ENCODE measurements around the gene SMAD6. TPM values are rescaled to one million over a fixed set of nuclear protein-coding genes. Genes with fewer than 3 reads are reported as not detected.
A peak's percentile ranks its signal among the peaks of the same experiment; 100 is the strongest.

SMAD6 gene
- total and polyA plus RNA-seq, 2 donors (not counting 1 experiment from before 2014, with no cell fraction given): 0.03 to 0.37 TPM

DNA sequence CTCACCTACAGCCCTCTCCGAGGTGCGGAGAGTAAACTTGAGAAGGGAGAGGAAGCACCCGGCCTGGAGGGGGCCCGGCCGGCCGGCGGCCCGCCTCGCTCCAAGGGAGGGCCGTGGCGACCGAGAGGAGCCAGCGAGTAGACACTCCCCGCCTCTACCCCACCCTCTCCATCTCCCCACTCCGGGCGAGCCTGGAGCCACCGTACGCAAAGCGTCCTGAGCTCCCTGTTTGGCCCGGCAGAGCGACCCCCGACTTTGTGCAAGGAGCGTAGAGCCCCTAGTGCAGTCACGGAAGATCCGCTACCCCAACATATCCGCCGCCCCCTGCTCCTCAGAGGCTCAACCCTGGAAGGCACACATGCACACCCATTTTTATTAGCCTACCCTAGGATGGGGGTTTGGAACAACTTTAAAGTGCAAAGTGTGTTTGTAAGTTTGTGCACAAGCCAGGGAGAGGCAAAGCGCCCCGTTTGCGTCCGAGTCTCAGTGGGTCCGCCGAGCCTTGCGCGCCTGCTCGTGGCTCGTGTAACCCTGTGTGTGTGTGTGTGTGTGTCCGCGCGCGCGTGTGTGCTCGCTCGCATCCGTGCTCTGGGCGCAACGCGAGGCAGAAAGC lies 508 bp upstream of the SMAD6 start:
- Mint-ChIP-seq H3K9me3 (ENCODE audit: insufficient read depth) (no peaks in the 10 kb centered on the region), H3K4me3 (peak overlapping the region; percentile 94), H3K27me3 (peaks cover 17% of the 10 kb centered on the region), H3K4me1 (peaks cover 19% of the 10 kb centered on the region), H3K27ac (peak overlapping the region; percentile 90)
- TF ChIP-seq EZH2 (IDR thresholded peaks at IDR 0.05; ENCODE audit: borderline replicate concordance, insufficient read depth, low read depth, low read length, poor library complexity, severe bottlenecking): no peak
- TF ChIP-seq, protein P1, sequence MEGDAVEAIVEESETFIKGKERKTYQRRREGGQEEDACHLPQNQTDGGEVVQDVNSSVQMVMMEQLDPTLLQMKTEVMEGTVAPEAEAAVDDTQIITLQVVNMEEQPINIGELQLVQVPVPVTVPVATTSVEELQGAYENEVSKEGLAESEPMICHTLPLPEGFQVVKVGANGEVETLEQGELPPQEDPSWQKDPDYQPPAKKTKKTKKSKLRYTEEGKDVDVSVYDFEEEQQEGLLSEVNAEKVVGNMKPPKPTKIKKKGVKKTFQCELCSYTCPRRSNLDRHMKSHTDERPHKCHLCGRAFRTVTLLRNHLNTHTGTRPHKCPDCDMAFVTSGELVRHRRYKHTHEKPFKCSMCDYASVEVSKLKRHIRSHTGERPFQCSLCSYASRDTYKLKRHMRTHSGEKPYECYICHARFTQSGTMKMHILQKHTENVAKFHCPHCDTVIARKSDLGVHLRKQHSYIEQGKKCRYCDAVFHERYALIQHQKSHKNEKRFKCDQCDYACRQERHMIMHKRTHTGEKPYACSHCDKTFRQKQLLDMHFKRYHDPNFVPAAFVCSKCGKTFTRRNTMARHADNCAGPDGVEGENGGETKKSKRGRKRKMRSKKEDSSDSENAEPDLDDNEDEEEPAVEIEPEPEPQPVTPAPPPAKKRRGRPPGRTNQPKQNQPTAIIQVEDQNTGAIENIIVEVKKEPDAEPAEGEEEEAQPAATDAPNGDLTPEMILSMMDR (IDR thresholded peaks at IDR 0.05): no peak
- peak overlapping the region; percentile 81 for H2AFZ ChIP-seq (ENCODE audit: insufficient read depth, low read depth, low read length, poor library complexity, severe bottlenecking)
- peaks cover 0 to 40% (median 7%) of the 10 kb centered on the region in 4 experiments for H3K27me3 ChIP-seq (replicated peaks in 1 of 4; ENCODE audit: control extremely low read depth in 1 of 4, control insufficient read depth in 3 of 4, insufficient read depth in 4 of 4, low read length in 3 of 4)
- DNase-seq (no peak), ATAC-seq (ENCODE audit: low read depth) (peak; percentile 25)
- no peaks in the 10 kb centered on the region for H3K36me3 ChIP-seq (replicated peaks in 1 of 2; ENCODE audit: control extremely low read depth in 1 of 2, control insufficient read depth in 1 of 2, extremely low read depth in 1 of 2, insufficient read depth in 2 of 2, low read length in 1 of 2)
- intact Hi-C loops (cut with micrococcal nuclease): loop anchor here (2.0 to 10.0 kb wide), 5 partner anchors 84 to 1143 kb away; partner anchors contain the start of genes RNU6-1, RPL4 and ZWILCH
- no peaks in the 10 kb centered on the region for H3K79me2 ChIP-seq (ENCODE audit: control insufficient read depth, insufficient read depth, low read length)
- no peaks in the 10 kb centered on the region for H4K20me1 ChIP-seq (ENCODE audit: control insufficient read depth, insufficient read depth, low read length, poor library complexity, severe bottlenecking)
- WGBS (ENCODE audit: insufficient coverage): under 1% methylated on average over 43 of the region's 48 CpGs
- ChIA-PET CTCF (interaction anchor here (1.0 to 1.9 kb wide), 3 partner anchors 10 to 150 kb away, joined by 3 to 6 read pairs (median 3); no protein-coding TSS in a partner anchor), POLR2A (interaction anchor here (1.6 kb wide), 1 partner anchor 449 kb away, joined by 3 read pairs; no protein-coding TSS in a partner anchor)
- peaks cover 17 to 27% of the 10 kb centered on the region in 2 donors for H3K4me1 ChIP-seq (ENCODE audit: control insufficient read depth in 2 of 2, insufficient read depth in 2 of 2, low read length in 2 of 2)
- H3K4me2 ChIP-seq (replicated peaks; ENCODE audit: low read depth, low read length, poor library complexity, severe bottlenecking): peak overlapping the region; percentile 99
- no peaks in the 10 kb centered on the region for H3K9me3 ChIP-seq (ENCODE audit: control extremely low read depth in 1 of 3, control insufficient read depth in 2 of 3, insufficient read depth in 1 of 3, low read length in 2 of 3)
- H3K4me3 ChIP-seq (ENCODE audit: control extremely low read depth in 1 of 5, extremely low read depth in 1 of 5, insufficient read depth in 1 of 5, low read depth in 2 of 5, low read length in 4 of 5): peak overlapping the region; percentile 63 to 80 (median 77)
- peak overlapping the region in 1 of 2 donors; percentile 47 for H3K27ac ChIP-seq (ENCODE audit: low read length in 2 of 2)
- H3K9ac ChIP-seq (ENCODE audit: low read length): peak overlapping the region; percentile 68
